Activated T-cell treated with anti-CD3 and anti-CD28 coated beads, Interleukin-2, amount 50 U/mL, for 48 hours (primary cell): Measurements from ENCODE around the gene EIF4E1B.

Source experiments
- DNase-seq, 2 experiments: peaks; one replicate each; pipeline ENCODE4 v3.0.0-alpha.2; 2020

The EIF4E1B gene

GRCh38 chr5:176694146-176694545 lies 63.7 kb downstream of the EIF4E1B start:
- no peak for DNase-seq

GRCh38 chr5:176694631-176695030 lies 64.2 kb downstream of the EIF4E1B start:
- DNase-seq = no peak

GRCh38 chr5:176695073-176695472 lies 64.6 kb downstream of the EIF4E1B start:
- no peak for DNase-seq
